Suprapubic skin (tissue), 4 donors: Measurements from ENCODE around the gene LDHAL6A. TPM values are rescaled to one million over a fixed set of nuclear protein-coding genes. Genes with fewer than 3 reads are reported as not detected.

Experiments used
- DNase-seq, 2 donors: peaks; one replicate each; pipeline ENCODE4 v3.0.0-alpha.2; 2019; ENCODE audit warnings: low spot score in 2 of 2
- H3K27ac ChIP-seq: fragments of 200-600 bp; sonication (generic); one replicate; pipeline ENCODE4 v1.5.1; 2019
- H3K27me3 ChIP-seq: fragments of 200-600 bp; sonication (generic); one replicate; pipeline ENCODE4 v1.5.1; 2019
- H3K36me3 ChIP-seq: fragments of 200-600 bp; sonication (generic); one replicate; pipeline ENCODE4 v1.5.1; 2019
- H3K4me1 ChIP-seq: fragments of 200-600 bp; sonication (generic); one replicate; pipeline ENCODE4 v1.5.1; 2019
- H3K4me3 ChIP-seq: fragments of 200-600 bp; sonication (generic); one replicate; pipeline ENCODE4 v1.5.1; 2019; ENCODE audit warnings: mild to moderate bottlenecking
- H3K9me3 ChIP-seq: fragments of 200-600 bp; sonication (generic); one replicate; pipeline ENCODE4 v1.5.1; 2019
- CTCF ChIP-seq, 2 donors: fragments of 200-600 bp in 1 of 2; fragments of 450-650 bp in 1 of 2; sonication (generic) in 1 of 2; IDR thresholded peaks; one replicate each; pipeline ENCODE4 v1.5.1; 2016 to 2019; ENCODE audit warnings: antibody characterized with exemption in 2 of 2, mild to moderate bottlenecking in 1 of 2, moderate library complexity in 1 of 2
- EP300 ChIP-seq: sonication (generic); formaldehyde crosslinking; IDR thresholded peaks from one replicate; pipeline ENCODE4 v1.6.1; 2017; ENCODE audit warnings: antibody characterized with exemption
- POLR2A ChIP-seq, 2 donors: fragments of 450-650 bp; IDR thresholded peaks; one replicate each; pipeline ENCODE4 v1.6.1; 2017; ENCODE audit warnings: antibody characterized with exemption in 2 of 2, mild to moderate bottlenecking in 2 of 2, moderate library complexity in 2 of 2
- POLR2AphosphoS5 ChIP-seq, 3 donors: sonication (generic); formaldehyde crosslinking; IDR thresholded peaks; one replicate each; pipeline ENCODE4 v1.6.1; 2017; ENCODE audit warnings: antibody characterized with exemption in 3 of 3
- WGBS: methylation state at CpG from one replicate; pipeline ENCODE4 v1.1.5; 2018; 5-methylcytosine and 5-hydroxymethylcytosine counted together
- total RNA-seq, 4 donors: library from RNA; depleted of rRNA; stranded (reverse); fragments of >200 nt; gene quantifications; one replicate each; pipeline ENCODE4 v1.1.0, GENCODE V29; 2016

LDHAL6A gene
- total RNA-seq, 4 donors from 2014 or later, result not detected

- no peaks in the 10 kb centered on the region for H3K27me3 ChIP-seq
- WGBS, result 91% methylated on average over 7 of the region's 7 CpGs
- no peaks in the 10 kb centered on the region for H3K36me3 ChIP-seq
- H3K4me3 ChIP-seq, result no peak overlapping the region
- no peak overlapping the region for H3K27ac ChIP-seq
- DNase-seq, result no peak
- TF ChIP-seq POLR2A (IDR thresholded peaks at IDR 0.05), result no peak
- no peak for TF ChIP-seq CTCF (IDR thresholded peaks at IDR 0.05)
- TF ChIP-seq EP300, result no peak
- no peak for TF ChIP-seq POLR2AphosphoS5 (IDR thresholded peaks at IDR 0.05)
- H3K4me1 ChIP-seq, result no peaks in the 10 kb centered on the region
- no peaks in the 10 kb centered on the region for H3K9me3 ChIP-seq
These were observed 13.3 kb downstream of the LDHAL6A start for GRCh38 chr11:18468961-18469360.

GRCh38 chr11:18471995-18472394 lies 16.3 kb downstream of the LDHAL6A start:
- TF ChIP-seq POLR2A (IDR thresholded peaks at IDR 0.05), result no peak
- no peak for TF ChIP-seq EP300
- WGBS, result 96% methylated on average over 3 of the region's 3 CpGs

GRCh38 chr11:18472587-18472986 lies 16.9 kb downstream of the LDHAL6A start:
- Histone ChIP-seq H3K4me1 (no peaks in the 10 kb centered on the region), H3K27me3 (no peaks in the 10 kb centered on the region), H3K9me3 (no peaks in the 10 kb centered on the region), H3K27ac (no peak overlapping the region), H3K36me3 (peaks cover 25% of the 10 kb centered on the region), H3K4me3 (no peak overlapping the region)
- no peak for TF ChIP-seq EP300
- no peak for TF ChIP-seq POLR2AphosphoS5 (IDR thresholded peaks at IDR 0.05)
- TF ChIP-seq POLR2A (IDR thresholded peaks at IDR 0.05), result no peak
- no peak for TF ChIP-seq CTCF (IDR thresholded peaks at IDR 0.05)
- DNase-seq, result no peak

More at GRCh38 chr11:18471995-18472394, 16.3 kb downstream of the LDHAL6A start:
- no peak overlapping the region for H3K4me3 ChIP-seq
- H3K4me1 ChIP-seq, result no peaks in the 10 kb centered on the region
- no peaks in the 10 kb centered on the region for H3K9me3 ChIP-seq
- peaks cover 19% of the 10 kb centered on the region for H3K36me3 ChIP-seq
- no peak for DNase-seq
- H3K27ac ChIP-seq, result no peak overlapping the region
- H3K27me3 ChIP-seq, result no peaks in the 10 kb centered on the region

- 90% methylated on average over 4 of the region's 4 CpGs for WGBS
These were observed 23.4 kb downstream of the LDHAL6A start for GRCh38 chr11:18479063-18479462.

GRCh38 chr11:18485913-18486528 lies 30.4 kb downstream of the LDHAL6A start:
- peaks cover 76% of the 10 kb centered on the region for H3K36me3 ChIP-seq
- no peaks in the 10 kb centered on the region for H3K27me3 ChIP-seq
- no peaks in the 10 kb centered on the region for H3K4me1 ChIP-seq
- no peak overlapping the region for H3K4me3 ChIP-seq
- no peaks in the 10 kb centered on the region for H3K9me3 ChIP-seq
- no peak for TF ChIP-seq POLR2AphosphoS5 (IDR thresholded peaks at IDR 0.05)
- TF ChIP-seq EP300, result no peak
- TF ChIP-seq POLR2A (IDR thresholded peaks at IDR 0.05), result no peak
- no peak for TF ChIP-seq CTCF (IDR thresholded peaks at IDR 0.05)
- no peak overlapping the region for H3K27ac ChIP-seq
- 93% methylated on average over 8 of the region's 8 CpGs for WGBS
- DNase-seq, result no peak

More at GRCh38 chr11:18479063-18479462, 23.4 kb downstream of the LDHAL6A start:
- no peaks in the 10 kb centered on the region for H3K27me3 ChIP-seq
- no peak overlapping the region for H3K27ac ChIP-seq
- no peaks in the 10 kb centered on the region for H3K9me3 ChIP-seq
- H3K4me1 ChIP-seq, result no peaks in the 10 kb centered on the region
- no peak for DNase-seq
- TF ChIP-seq EP300, result no peak
- no peak for TF ChIP-seq CTCF (IDR thresholded peaks at IDR 0.05)
- no peak for TF ChIP-seq POLR2A (IDR thresholded peaks at IDR 0.05)
- no peak for TF ChIP-seq POLR2AphosphoS5 (IDR thresholded peaks at IDR 0.05)
- no peak overlapping the region for H3K4me3 ChIP-seq
- H3K36me3 ChIP-seq, result peaks cover 89% of the 10 kb centered on the region

- Histone ChIP-seq H3K9me3 (no peaks in the 10 kb centered on the region), H3K36me3 (peaks cover 54% of the 10 kb centered on the region), H3K27me3 (no peaks in the 10 kb centered on the region), H3K4me1 (no peaks in the 10 kb centered on the region), H3K4me3 (no peak overlapping the region), H3K27ac (no peak overlapping the region)
- no peak for DNase-seq
- no peak for TF ChIP-seq POLR2AphosphoS5 (IDR thresholded peaks at IDR 0.05)
- TF ChIP-seq EP300, result no peak
- no peak for TF ChIP-seq POLR2A (IDR thresholded peaks at IDR 0.05)
- no peak for TF ChIP-seq CTCF (IDR thresholded peaks at IDR 0.05)
- 61% methylated on average over 1 of the region's 1 CpG for WGBS
These were observed 34.7 kb downstream of the LDHAL6A start for GRCh38 chr11:18490319-18490718.
